ENCODE measurements around the gene TBPL1.
A peak's percentile ranks its signal among the peaks of the same experiment; 100 is the strongest.

Gene TBPL1

DNA sequence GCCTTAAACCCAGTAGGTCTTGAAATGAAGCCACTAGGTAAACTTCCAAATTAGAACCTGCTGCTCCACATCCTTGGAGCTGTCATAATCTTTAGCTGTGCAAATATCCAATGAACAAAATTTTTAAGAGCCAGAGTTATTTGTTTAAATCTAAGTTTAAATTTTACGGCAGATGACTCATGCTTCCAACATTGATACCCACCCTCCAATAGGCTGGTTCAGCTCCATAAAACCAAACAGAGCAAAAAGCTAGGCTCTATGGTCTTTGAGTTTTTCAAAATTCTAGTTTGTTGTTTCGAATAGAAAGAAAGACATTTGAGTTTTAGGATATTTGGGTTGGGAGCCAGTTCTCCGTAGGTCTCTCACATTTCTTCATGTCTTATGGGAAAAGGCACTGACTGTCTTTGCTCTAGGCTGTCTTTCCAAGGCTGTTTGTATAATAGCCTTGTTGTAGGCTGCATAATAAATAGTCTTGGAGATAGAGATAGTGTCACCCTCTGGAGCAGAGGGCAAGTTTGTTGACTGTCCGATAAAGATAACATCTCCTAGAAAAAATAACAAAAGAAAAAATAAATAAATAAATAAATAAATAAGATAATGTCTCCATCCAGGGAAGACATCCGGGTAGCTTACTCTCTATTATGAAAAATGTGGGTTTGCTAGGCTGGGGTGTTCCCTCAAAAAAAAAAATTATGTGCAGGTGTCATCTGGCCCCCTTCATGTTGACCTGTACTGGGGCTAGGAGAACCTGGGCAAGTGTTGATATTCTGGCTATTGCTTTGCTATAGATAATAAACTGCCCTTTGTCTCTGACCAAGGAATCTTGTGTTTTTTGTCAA, 62.9 kb downstream of the TBPL1 start:
- H3K4me3 ChIP-seq (ENCODE audit: low read depth, low read length): no peak overlapping the region
- DNase-seq (ENCODE audit: low read depth): peak; percentile 98
- TF ChIP-seq, protein P1, sequence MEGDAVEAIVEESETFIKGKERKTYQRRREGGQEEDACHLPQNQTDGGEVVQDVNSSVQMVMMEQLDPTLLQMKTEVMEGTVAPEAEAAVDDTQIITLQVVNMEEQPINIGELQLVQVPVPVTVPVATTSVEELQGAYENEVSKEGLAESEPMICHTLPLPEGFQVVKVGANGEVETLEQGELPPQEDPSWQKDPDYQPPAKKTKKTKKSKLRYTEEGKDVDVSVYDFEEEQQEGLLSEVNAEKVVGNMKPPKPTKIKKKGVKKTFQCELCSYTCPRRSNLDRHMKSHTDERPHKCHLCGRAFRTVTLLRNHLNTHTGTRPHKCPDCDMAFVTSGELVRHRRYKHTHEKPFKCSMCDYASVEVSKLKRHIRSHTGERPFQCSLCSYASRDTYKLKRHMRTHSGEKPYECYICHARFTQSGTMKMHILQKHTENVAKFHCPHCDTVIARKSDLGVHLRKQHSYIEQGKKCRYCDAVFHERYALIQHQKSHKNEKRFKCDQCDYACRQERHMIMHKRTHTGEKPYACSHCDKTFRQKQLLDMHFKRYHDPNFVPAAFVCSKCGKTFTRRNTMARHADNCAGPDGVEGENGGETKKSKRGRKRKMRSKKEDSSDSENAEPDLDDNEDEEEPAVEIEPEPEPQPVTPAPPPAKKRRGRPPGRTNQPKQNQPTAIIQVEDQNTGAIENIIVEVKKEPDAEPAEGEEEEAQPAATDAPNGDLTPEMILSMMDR (IDR thresholded peaks at IDR 0.05; ENCODE audit: control insufficient read depth, extremely low read depth, insufficient read depth): no peak

DNA sequence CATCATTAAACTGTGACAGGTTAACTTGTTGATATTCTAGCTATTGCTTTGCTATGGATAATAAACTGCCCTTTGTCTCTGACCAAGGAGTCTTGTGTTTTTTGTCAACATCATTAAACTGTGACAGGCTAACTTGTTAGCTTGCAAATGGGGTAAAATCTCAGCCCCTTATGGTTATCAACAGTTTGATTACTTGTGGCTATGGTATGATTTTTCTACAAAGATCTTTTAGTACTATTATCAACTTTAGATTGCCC, 63.5 kb downstream of the TBPL1 start:
- DNase-seq (ENCODE audit: low read depth): no peak
- TF ChIP-seq, protein P1 (IDR thresholded peaks at IDR 0.05; ENCODE audit: control insufficient read depth, extremely low read depth, insufficient read depth): no peak
- H3K4me3 ChIP-seq (ENCODE audit: low read depth, low read length): no peak overlapping the region

DNA sequence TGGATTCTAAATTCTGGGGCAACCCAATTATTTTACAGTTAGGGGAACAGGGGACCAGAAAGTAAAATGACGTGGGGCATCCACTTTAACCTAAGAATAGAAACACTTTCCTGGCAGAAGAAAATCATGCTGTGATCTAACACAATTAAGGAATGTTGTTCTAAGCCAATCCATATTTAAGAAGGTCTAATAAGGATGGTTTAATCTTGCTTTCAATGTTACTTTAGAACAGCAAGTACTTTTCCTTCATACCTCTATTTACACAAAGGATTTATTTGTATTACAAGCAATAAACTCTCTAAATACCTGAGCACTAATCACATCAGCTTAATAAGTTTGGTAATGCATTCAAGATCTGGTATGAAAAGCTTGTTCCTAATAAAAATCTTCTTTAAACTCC, 67.0 kb downstream of the TBPL1 start:
- TF ChIP-seq, protein P1 (IDR thresholded peaks at IDR 0.05; ENCODE audit: control insufficient read depth, extremely low read depth, insufficient read depth): no peak
- H3K4me3 ChIP-seq (ENCODE audit: low read depth, low read length): no peak overlapping the region
- peak; percentile 88 for DNase-seq (ENCODE audit: low read depth)

DNA sequence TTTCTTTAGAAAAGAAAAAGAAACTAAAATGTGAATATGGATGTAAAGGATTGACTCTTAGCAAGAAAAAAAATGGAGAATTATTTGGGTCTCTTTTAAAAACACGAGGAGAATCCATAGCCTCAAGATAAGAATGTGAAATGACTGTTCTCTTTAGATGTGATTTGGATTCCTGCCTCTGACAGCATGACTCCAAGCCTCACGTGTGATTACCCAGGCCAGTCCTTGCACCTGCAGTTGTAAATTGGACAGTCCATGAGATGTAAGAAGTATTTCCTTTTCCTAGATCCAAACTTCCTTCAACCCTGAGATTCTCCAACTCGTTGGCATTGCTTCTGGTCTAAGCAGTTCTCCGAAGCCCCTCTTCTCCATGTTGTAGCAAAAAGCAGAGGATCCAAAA, 67.5 kb downstream of the TBPL1 start:
- TF ChIP-seq, protein P1 (IDR thresholded peaks at IDR 0.05; ENCODE audit: control insufficient read depth, extremely low read depth, insufficient read depth): no peak
- peak overlapping the region; percentile 12; the same call in 1 of the 2 replicates for H3K4me3 ChIP-seq (ENCODE audit: low read depth, low read length)
- peak; percentile 84 for DNase-seq (ENCODE audit: low read depth)

DNA sequence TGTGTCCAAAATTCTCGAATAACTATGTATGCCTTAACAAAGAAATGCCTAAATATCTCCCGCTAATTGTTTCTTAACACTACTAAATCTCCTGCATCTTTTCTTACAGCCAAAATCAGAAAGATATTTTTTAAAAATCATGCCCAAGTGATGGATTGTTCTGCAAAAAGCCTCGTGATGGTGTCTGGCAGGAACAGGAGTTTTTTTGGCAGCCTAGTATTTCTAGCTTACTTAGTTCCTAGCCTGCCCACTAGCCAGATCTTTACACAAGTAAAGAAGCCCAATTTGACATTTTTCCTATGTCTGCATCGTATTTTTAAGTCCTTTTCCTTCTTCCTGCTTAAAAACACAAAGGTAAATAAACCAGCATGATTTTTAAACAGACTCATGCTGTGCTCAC, 67.9 kb downstream of the TBPL1 start:
- no peak for DNase-seq (ENCODE audit: low read depth)
- peak overlapping the region; percentile 12; the same call in 1 of the 2 replicates for H3K4me3 ChIP-seq (ENCODE audit: low read depth, low read length)
- TF ChIP-seq, protein P1 (IDR thresholded peaks at IDR 0.05; ENCODE audit: control insufficient read depth, extremely low read depth, insufficient read depth): no peak

DNA sequence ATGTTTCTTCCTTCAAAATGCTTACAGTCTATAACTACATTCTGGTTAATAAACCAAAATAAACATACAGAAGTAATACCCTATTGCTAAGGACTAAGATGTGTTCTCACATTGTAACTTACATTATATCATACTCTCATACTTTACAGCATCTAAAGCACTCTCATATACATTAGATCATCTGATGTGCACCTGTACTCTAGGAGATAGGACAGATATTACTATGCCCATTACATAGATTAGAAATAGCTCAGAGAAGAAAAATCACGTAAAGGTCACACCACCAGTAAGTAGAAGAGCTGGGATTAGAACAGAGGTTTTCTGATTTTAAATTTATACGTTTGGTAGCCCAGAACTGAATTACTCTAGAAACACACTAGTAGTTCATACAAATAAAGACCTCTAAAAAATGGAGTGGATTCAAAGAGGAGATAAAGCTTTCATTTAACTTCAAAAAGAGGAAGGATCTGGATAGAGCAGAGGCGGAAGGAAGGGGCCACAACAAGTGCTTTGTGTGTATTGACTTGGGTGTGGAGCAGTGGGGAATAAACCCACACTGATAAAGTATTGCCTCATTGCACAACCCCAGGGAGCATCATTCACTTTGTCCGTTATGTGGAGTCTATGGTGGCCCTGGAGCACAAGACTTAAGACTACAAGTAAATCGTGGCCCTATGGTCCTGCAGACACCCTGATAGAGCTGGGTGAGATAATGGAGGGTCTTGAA, 68.5 kb downstream of the TBPL1 start:
- TF ChIP-seq, protein P1 (IDR thresholded peaks at IDR 0.05; ENCODE audit: control insufficient read depth, extremely low read depth, insufficient read depth): no peak

More for the DNA sequence above, 68.5 kb downstream of the TBPL1 start:
- DNase-seq (ENCODE audit: low read depth): no peak
- no peak overlapping the region for H3K4me3 ChIP-seq (ENCODE audit: low read depth, low read length)

Measured in LNCaP clone FGC (cell line).